B cell (primary cell): ENCODE data around the gene CLN6. TPM values are rescaled to one million over a fixed set of nuclear protein-coding genes. Genes with fewer than 3 reads are reported as not detected.

Experiments
- ATAC-seq: fragments of 200-7000 bp; cut with Tn5 transposase; one replicate; pipeline ENCODE4 v1.10.0; 2021; ENCODE audit warnings: low read depth, mild to moderate bottlenecking, moderate number of reproducible peaks, moderate library complexity
- CTCF ChIA-PET: fragments of 350-600 bp; sonication (Branson Sonifier 250); formaldehyde crosslinking; loops from one replicate; lab custom pipeline; 2021; ENCODE audit warnings: antibody characterized with exemption, inconsistent platforms; lab: Charles Lee
- POLR2A ChIA-PET: fragments of 350-600 bp; sonication (Branson Sonifier 250); formaldehyde crosslinking; loops from one replicate; lab custom pipeline; 2021; ENCODE audit warnings: antibody characterized with exemption; lab: Charles Lee
- DNase-seq: peaks from one replicate; pipeline ENCODE4 v3.0.0; 2013
- H2AFZ ChIP-seq: 2 replicates; pipeline ENCODE4 v1.6.1; 2012; ENCODE audit warnings: mild to moderate bottlenecking, low read depth, low read length; ENCODE audit not compliant: insufficient read depth, poor library complexity, severe bottlenecking
- H3K27ac ChIP-seq, 2 donors: 1 replicate in 1 of 2; 2 replicates in 1 of 2; pipeline ENCODE4 v1.5.1; 2012 to 2013; ENCODE audit warnings: low read length in 2 of 2, mild to moderate bottlenecking in 2 of 2, moderate library complexity in 1 of 2
- H3K27me3 ChIP-seq, 4 experiments: fragments of 200-600 bp in 1 of 4; sonication (generic) in 1 of 4; replicated peaks in 1 of 4; 1 replicate in 2 of 4; 2 replicates in 2 of 4; pipeline versions ENCODE4 v1.6.1 to v1.7.0; 2013 to 2016; ENCODE audit warnings: low read length in 3 of 4, mild to moderate bottlenecking in 2 of 4, mixed read lengths in 1 of 4, moderate library complexity in 1 of 4; ENCODE audit not compliant: insufficient read depth in 4 of 4, control insufficient read depth in 3 of 4; ENCODE audit errors: control extremely low read depth in 1 of 4
- H3K36me3 ChIP-seq, 2 experiments: replicated peaks in 1 of 2; 1 replicate in 1 of 2; 2 replicates in 1 of 2; pipeline versions ENCODE4 v1.6.1 to v1.7.1; 2013; ENCODE audit warnings: low read length in 1 of 2; ENCODE audit not compliant: insufficient read depth in 2 of 2, control insufficient read depth in 1 of 2; ENCODE audit errors: control extremely low read depth in 1 of 2, extremely low read depth in 1 of 2
- H3K4me1 ChIP-seq, 2 donors: fragments of 200-600 bp in 1 of 2; sonication (generic) in 1 of 2; 1 replicate in 1 of 2; 2 replicates in 1 of 2; pipeline versions ENCODE4 v1.5.1 to v1.6.1; 2013 to 2017; ENCODE audit warnings: low read length in 2 of 2; ENCODE audit not compliant: control insufficient read depth in 2 of 2, insufficient read depth in 2 of 2
- H3K4me2 ChIP-seq: replicated peaks from 2 replicates; pipeline ENCODE3; 2012; ENCODE audit warnings: mild to moderate bottlenecking, low read depth, low read length; ENCODE audit not compliant: poor library complexity, severe bottlenecking
- H3K4me3 ChIP-seq, 5 experiments: fragments of 200-600 bp in 1 of 5; sonication (generic) in 1 of 5; 1 replicate in 3 of 5; 2 replicates in 2 of 5; pipeline versions ENCODE4 v1.5.1 to v1.7.0; 2011 to 2016; ENCODE audit warnings: low read length in 4 of 5, mild to moderate bottlenecking in 4 of 5, low read depth in 2 of 5, control low read depth in 1 of 5, moderate library complexity in 1 of 5; ENCODE audit not compliant: insufficient read depth in 1 of 5; ENCODE audit errors: control extremely low read depth in 1 of 5, extremely low read depth in 1 of 5
- H3K79me2 ChIP-seq: fragments of 200-600 bp; sonication (generic); one replicate; pipeline ENCODE4 v1.6.0; 2016; ENCODE audit warnings: low read length; ENCODE audit not compliant: control insufficient read depth, insufficient read depth
- H3K9ac ChIP-seq: fragments of 200-600 bp; sonication (generic); 2 replicates; pipeline ENCODE4 v1.6.1; 2017; ENCODE audit warnings: mild to moderate bottlenecking, low read length, moderate library complexity
- H3K9me3 ChIP-seq, 3 donors: one replicate each; pipeline versions ENCODE4 v1.6.1 to v1.7.1; 2013; ENCODE audit warnings: low read length in 2 of 3; ENCODE audit not compliant: control insufficient read depth in 2 of 3, insufficient read depth in 1 of 3; ENCODE audit errors: control extremely low read depth in 1 of 3
- H4K20me1 ChIP-seq: 2 replicates; pipeline ENCODE4 v1.6.0; 2012; ENCODE audit warnings: mild to moderate bottlenecking, low read length; ENCODE audit not compliant: insufficient read depth, control insufficient read depth, poor library complexity, severe bottlenecking
- H3K27ac Mint-ChIP-seq: one replicate; pipeline ENCODE4 v1.8.0; 2021; ENCODE audit warnings: mixed read lengths
- H3K27me3 Mint-ChIP-seq: one replicate; pipeline ENCODE4 v1.8.0; 2021; ENCODE audit warnings: mixed read lengths
- H3K4me1 Mint-ChIP-seq: one replicate; pipeline ENCODE4 v1.8.0; 2021; ENCODE audit warnings: mixed read lengths
- H3K4me3 Mint-ChIP-seq: one replicate; pipeline ENCODE4 v1.8.0; 2021; ENCODE audit warnings: mixed read lengths
- H3K9me3 Mint-ChIP-seq: one replicate; pipeline ENCODE4 v1.8.0; 2022; ENCODE audit warnings: mixed read lengths; ENCODE audit not compliant: insufficient read depth
- EZH2 ChIP-seq: IDR thresholded peaks from 2 replicates; pipeline ENCODE4 v1.6.1; 2012; ENCODE audit warnings: borderline replicate concordance, low read depth, mild to moderate bottlenecking, moderate library complexity, low read length; ENCODE audit not compliant: insufficient read depth, poor library complexity, severe bottlenecking
- WGBS: methylation state at CpG from one replicate; pipeline ENCODE4 v1.1.5; 2013; ENCODE audit warnings: missing lambda C conversion rate; ENCODE audit not compliant: insufficient coverage; 5-methylcytosine and 5-hydroxymethylcytosine counted together
- intact Hi-C: fragments of 100-400 bp; cut with micrococcal nuclease; formaldehyde crosslinking; loops from one replicate; pipeline ENCODE4 v1.10.0; 2022
- polyA plus RNA-seq: library from polyadenylated mRNA; depleted of rRNA; stranded (reverse); fragments of >200 nt; gene quantifications from 2 replicates; pipeline ENCODE4 v1.2.3, GENCODE V29; 2012
- total RNA-seq, 2 donors: library from RNA; stranded (reverse); fragments of 120-200 nt in 1 of 2; gene quantifications; 1 replicate in 1 of 2; 2 replicates in 1 of 2; pipeline versions ENCODE4 v1.2.3 to v1.2.4, GENCODE V29; 2013 to 2022
- TF ChIP-seq, protein P1 (sequence below): fragments of 200-600 bp; IDR thresholded peaks from one replicate; pipeline ENCODE4 v1.8.0; 2022; ENCODE audit warnings: antibody characterized with exemption, mild to moderate bottlenecking

The CLN6 gene
- total and polyA plus RNA-seq, 2 donors (not counting 1 experiment from before 2014, with no cell fraction given): 22.8 TPM

DNA sequence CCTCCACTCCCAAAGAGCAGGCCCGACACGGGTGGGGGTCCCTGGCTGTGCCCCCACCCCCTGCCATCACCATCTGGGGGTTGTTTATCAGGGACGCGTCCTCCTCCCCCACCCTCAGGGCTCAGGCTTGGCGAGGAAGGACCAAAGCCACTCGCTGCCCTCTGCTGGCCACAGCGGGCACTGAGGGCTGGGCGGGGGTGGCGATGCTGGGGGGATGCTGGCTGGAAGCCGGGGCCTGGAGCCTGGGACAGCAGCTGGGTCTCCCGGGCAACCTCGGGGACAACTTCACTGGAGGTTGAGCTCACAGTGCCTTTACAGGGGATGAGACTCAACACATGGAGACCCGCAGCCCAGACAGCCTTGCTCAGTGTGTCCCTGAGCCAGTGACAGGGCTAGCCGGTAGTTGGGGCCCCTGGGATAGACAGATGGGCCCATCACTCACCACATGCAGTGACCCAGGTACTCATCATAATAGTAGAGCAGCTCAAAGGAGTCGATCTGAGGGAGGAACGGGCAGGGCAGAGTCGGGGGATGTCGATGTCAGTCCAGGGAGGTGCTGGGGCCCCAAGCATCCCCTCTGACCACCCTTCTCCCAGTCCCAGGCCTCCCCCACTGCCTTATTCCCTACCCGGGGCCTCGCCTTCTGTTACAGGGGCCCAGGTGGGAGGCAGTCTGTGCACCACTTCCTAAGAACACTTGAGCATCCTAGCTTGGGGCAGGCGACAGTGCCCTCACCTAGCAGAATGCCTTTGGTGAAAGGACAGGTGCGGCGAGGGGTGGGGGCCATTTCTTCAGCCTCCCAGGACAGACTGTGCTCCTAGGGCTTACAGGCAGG lies 18.5 kb downstream of the CLN6 start:
- Histone ChIP-seq H3K27me3 (no peaks in the 10 kb centered on the region), H3K9me3 (peaks cover 0 to 7% (median 0%) of the 10 kb centered on the region in 3 donors), H3K36me3 (peaks cover 0 to 3% of the 10 kb centered on the region in 2 experiments), H3K79me2 (peaks cover 3% of the 10 kb centered on the region), H3K4me1 (peaks cover 26 to 30% of the 10 kb centered on the region in 2 donors), H3K27ac (no peak overlapping the region), H2AFZ (no peak overlapping the region), H3K4me3 (no peak overlapping the region), H4K20me1 (no peaks in the 10 kb centered on the region), H3K9ac (no peak overlapping the region), H3K4me2 (peak overlapping the region; percentile 58)
- 79% methylated on average over 16 of the region's 23 CpGs for WGBS
- TF ChIP-seq EZH2: no peak
- TF ChIP-seq, protein P1, sequence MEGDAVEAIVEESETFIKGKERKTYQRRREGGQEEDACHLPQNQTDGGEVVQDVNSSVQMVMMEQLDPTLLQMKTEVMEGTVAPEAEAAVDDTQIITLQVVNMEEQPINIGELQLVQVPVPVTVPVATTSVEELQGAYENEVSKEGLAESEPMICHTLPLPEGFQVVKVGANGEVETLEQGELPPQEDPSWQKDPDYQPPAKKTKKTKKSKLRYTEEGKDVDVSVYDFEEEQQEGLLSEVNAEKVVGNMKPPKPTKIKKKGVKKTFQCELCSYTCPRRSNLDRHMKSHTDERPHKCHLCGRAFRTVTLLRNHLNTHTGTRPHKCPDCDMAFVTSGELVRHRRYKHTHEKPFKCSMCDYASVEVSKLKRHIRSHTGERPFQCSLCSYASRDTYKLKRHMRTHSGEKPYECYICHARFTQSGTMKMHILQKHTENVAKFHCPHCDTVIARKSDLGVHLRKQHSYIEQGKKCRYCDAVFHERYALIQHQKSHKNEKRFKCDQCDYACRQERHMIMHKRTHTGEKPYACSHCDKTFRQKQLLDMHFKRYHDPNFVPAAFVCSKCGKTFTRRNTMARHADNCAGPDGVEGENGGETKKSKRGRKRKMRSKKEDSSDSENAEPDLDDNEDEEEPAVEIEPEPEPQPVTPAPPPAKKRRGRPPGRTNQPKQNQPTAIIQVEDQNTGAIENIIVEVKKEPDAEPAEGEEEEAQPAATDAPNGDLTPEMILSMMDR: peak; percentile 69
- POLR2A ChIA-PET: no interaction called here
- DNase-seq (peak; percentile 58), ATAC-seq (peak; percentile 37)
- intact Hi-C loops: no loop called here
- CTCF ChIA-PET: interaction anchor here (0.7 to 2.3 kb wide), 5 partner anchors 8 to 428 kb away, joined by 4 to 7 read pairs (median 5); no protein-coding TSS in a partner anchor
- peaks cover 26% of the 10 kb centered on the region for H3K4me1 Mint-ChIP-seq
- H3K27me3 Mint-ChIP-seq: no peaks in the 10 kb centered on the region
- H3K4me3 Mint-ChIP-seq: no peak overlapping the region
- peak overlapping the region; percentile 20 for H3K27ac Mint-ChIP-seq
- no peaks in the 10 kb centered on the region for H3K9me3 Mint-ChIP-seq

DNA sequence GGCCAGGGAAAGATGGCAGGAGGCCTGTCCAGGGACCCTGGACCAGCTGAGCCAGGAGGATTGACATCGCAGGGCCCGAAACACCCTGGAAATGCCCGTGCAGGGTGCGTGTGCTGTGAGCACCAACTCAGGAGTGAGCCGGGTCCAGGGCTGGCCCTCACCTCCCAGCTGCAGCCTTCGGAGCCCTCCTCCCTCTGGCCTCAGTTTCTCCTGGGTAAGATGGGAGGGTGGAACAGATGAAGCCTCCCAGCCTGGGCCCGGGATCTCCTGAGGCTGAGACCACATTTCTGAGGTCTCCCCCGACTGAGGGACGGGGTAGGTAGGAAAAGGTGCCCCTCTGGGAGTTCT lies 19.1 kb downstream of the CLN6 start:
- Mint-ChIP-seq H3K4me1 (peaks cover 27% of the 10 kb centered on the region), H3K27me3 (no peaks in the 10 kb centered on the region), H3K27ac (no peak overlapping the region), H3K4me3 (peak overlapping the region; percentile 57), H3K9me3 (no peaks in the 10 kb centered on the region)
- ChIA-PET POLR2A (interaction anchor here (0.7 kb wide), 1 partner anchor 352 kb away, joined by 5 read pairs; no protein-coding TSS in a partner anchor), CTCF (interaction anchor here (0.6 to 2.3 kb wide), 5 partner anchors 56 to 427 kb away, joined by 3 to 7 read pairs (median 5); no protein-coding TSS in a partner anchor)
- Histone ChIP-seq H3K9ac (no peak overlapping the region), H3K4me3 (no peak overlapping the region), H3K4me2 (peak overlapping the region; percentile 58), H3K36me3 (peaks cover 0 to 3% of the 10 kb centered on the region in 2 experiments), H3K79me2 (peaks cover 3% of the 10 kb centered on the region), H3K27me3 (no peaks in the 10 kb centered on the region), H3K27ac (no peak overlapping the region), H3K4me1 (peaks cover 26 to 35% of the 10 kb centered on the region in 2 donors), H4K20me1 (no peaks in the 10 kb centered on the region), H2AFZ (peak overlapping the region; percentile 58), H3K9me3 (peaks cover 0 to 7% (median 0%) of the 10 kb centered on the region in 3 donors)
- intact Hi-C loops: no loop called here
- ATAC-seq: no peak
- TF ChIP-seq, protein P1: no peak
- no peak for TF ChIP-seq EZH2
- 81% methylated on average over 7 of the region's 9 CpGs for WGBS
- no peak for DNase-seq
